Gastroesophageal sphincter (tissue), 3 donors: ENCODE results near the gene WTAP.

ENCODE experiments used
- POLR2AphosphoS5 ChIP-seq: sonication (generic); formaldehyde crosslinking; IDR thresholded peaks from one replicate; pipeline ENCODE4 v1.6.1; 2017; ENCODE audit warnings: antibody characterized with exemption
- TF ChIP-seq, protein P1 (sequence below), 4 experiments: fragments of 200-600 bp in 2 of 4; fragments of 450-650 bp in 2 of 4; sonication (generic) in 1 of 4; IDR thresholded peaks; one replicate each; pipeline ENCODE4 v1.5.1; 2017 to 2019; ENCODE audit warnings: antibody characterized with exemption in 4 of 4, mild to moderate bottlenecking in 2 of 4, moderate library complexity in 2 of 4

DNA sequence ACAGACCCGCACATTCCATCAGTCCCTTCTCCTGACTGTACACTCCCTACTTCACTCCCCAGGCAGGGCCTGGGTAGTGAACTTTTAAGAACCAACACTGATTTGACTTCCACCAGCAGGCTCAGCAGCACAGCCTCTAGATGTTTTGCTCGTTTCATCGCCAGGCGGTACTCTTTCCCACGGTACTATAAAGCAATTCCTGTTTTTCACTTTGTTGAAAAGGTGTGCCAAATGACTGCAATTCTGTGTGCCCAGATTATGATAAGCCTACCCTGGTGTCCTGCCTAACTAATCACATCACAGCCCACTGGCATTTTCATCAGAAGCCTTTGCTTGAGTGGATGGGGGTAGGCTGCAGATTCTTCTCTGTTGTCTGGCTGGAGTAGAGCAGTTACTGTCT is 12.9 kb upstream of the WTAP start:
- TF ChIP-seq, protein P1, sequence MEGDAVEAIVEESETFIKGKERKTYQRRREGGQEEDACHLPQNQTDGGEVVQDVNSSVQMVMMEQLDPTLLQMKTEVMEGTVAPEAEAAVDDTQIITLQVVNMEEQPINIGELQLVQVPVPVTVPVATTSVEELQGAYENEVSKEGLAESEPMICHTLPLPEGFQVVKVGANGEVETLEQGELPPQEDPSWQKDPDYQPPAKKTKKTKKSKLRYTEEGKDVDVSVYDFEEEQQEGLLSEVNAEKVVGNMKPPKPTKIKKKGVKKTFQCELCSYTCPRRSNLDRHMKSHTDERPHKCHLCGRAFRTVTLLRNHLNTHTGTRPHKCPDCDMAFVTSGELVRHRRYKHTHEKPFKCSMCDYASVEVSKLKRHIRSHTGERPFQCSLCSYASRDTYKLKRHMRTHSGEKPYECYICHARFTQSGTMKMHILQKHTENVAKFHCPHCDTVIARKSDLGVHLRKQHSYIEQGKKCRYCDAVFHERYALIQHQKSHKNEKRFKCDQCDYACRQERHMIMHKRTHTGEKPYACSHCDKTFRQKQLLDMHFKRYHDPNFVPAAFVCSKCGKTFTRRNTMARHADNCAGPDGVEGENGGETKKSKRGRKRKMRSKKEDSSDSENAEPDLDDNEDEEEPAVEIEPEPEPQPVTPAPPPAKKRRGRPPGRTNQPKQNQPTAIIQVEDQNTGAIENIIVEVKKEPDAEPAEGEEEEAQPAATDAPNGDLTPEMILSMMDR (IDR thresholded peaks at IDR 0.05) = no peak
- TF ChIP-seq POLR2AphosphoS5 = no peak
